Hepatocyte (in vitro differentiated cells): ENCODE measurements around the gene VWA8.
"Not testable (repeated sequence)": the region's sequence is repeated elsewhere in the genome, so short reads cannot be mapped to it uniquely, and the experiment has no call there.

ENCODE experiments used
- EZH2 ChIP-seq: fragments of 200-600 bp; sonication (generic); IDR thresholded peaks from 2 replicates; pipeline ENCODE4 v1.6.1; 2016; ENCODE audit warnings: antibody characterized with exemption, mild to moderate bottlenecking, borderline replicate concordance
- EZH2phosphoT487 ChIP-seq: fragments of 200-600 bp; sonication (generic); IDR thresholded peaks from one replicate; pipeline ENCODE4 v1.6.1; 2018; ENCODE audit warnings: antibody characterized with exemption, mild to moderate bottlenecking, low read depth, moderate library complexity; ENCODE audit not compliant: unreplicated experiment, severe bottlenecking
- TF ChIP-seq, protein P1 (sequence below): fragments of 200-600 bp; sonication (generic); IDR thresholded peaks from 2 replicates; pipeline ENCODE4 v1.5.1; 2016; ENCODE audit warnings: antibody characterized with exemption, mild to moderate bottlenecking; ENCODE audit not compliant: poor library complexity

DNA sequence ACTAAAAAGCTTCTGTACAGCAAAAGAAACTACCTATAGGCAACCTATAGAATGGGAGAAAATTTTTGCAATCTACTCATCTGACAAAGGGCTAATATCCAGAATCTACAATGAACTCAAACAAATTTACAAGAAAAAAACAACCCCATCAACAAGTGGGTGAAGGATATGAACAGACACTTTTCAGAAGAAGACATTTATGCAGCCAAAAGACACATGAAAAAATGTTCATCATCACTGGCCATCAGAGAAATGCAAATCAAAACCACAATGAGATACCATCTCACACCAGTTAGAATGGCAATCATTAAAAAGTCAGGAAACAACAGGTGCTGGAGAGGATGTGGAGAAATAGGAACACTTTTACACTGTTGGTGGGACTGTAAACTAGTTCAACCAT lies 324.3 kb downstream of the VWA8 start:
- TF ChIP-seq, protein P1, sequence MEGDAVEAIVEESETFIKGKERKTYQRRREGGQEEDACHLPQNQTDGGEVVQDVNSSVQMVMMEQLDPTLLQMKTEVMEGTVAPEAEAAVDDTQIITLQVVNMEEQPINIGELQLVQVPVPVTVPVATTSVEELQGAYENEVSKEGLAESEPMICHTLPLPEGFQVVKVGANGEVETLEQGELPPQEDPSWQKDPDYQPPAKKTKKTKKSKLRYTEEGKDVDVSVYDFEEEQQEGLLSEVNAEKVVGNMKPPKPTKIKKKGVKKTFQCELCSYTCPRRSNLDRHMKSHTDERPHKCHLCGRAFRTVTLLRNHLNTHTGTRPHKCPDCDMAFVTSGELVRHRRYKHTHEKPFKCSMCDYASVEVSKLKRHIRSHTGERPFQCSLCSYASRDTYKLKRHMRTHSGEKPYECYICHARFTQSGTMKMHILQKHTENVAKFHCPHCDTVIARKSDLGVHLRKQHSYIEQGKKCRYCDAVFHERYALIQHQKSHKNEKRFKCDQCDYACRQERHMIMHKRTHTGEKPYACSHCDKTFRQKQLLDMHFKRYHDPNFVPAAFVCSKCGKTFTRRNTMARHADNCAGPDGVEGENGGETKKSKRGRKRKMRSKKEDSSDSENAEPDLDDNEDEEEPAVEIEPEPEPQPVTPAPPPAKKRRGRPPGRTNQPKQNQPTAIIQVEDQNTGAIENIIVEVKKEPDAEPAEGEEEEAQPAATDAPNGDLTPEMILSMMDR = not testable (repeated sequence)
- not testable (repeated sequence) for TF ChIP-seq EZH2, EZH2phosphoT487
